Measurements from ENCODE around the gene ZNF425.
A peak's percentile ranks its signal among the peaks of the same experiment; 100 is the strongest.
"Not testable (repeated sequence)": the region's sequence is repeated elsewhere in the genome, so short reads cannot be mapped to it uniquely, and the experiment has no call there.

Gene ZNF425

GRCh38 chr7:149093228-149093627 is 32.9 kb downstream of the ZNF425 start:
- H2AFZ ChIP-seq (ENCODE audit: low read depth, low read length, severe bottlenecking) = no peak overlapping the region
- peaks cover 22% of the 10 kb centered on the region for H3K79me2 ChIP-seq (ENCODE audit: insufficient read depth, low read length)
- no peaks in the 10 kb centered on the region for H3K36me3 ChIP-seq (ENCODE audit: low read length)
- TF ChIP-seq EZH2phosphoT487 (conservative IDR thresholded peaks at IDR 0.05; ENCODE audit: low read length) (no peak), CTCF (IDR thresholded peaks at IDR 0.05; ENCODE audit: insufficient read depth, low read length, poor library complexity, severe bottlenecking) (no peak)
- no peaks in the 10 kb centered on the region for H3K9me2 ChIP-seq (replicated peaks; ENCODE audit: insufficient read depth, low read length)
- H3K9me3 ChIP-seq (ENCODE audit: insufficient read depth, low read length) = no peaks in the 10 kb centered on the region
- no peaks in the 10 kb centered on the region for H4K20me1 ChIP-seq (ENCODE audit: low read depth, low read length)
- H3K27ac ChIP-seq (ENCODE audit: low read depth, low read length) = no peak overlapping the region
- H3K27me3 ChIP-seq (ENCODE audit: low read length) = no peaks in the 10 kb centered on the region
- H3F3A ChIP-seq (ENCODE audit: insufficient read depth) = no peaks in the 10 kb centered on the region
- no peak overlapping the region for H3K4me3 ChIP-seq (ENCODE audit: insufficient read depth, low read length, poor library complexity, severe bottlenecking)
- H3K9ac ChIP-seq (ENCODE audit: low read length) = no peak overlapping the region
- H3K4me2 ChIP-seq (ENCODE audit: low read depth, low read length, poor library complexity, severe bottlenecking) = no peak overlapping the region

DNA sequence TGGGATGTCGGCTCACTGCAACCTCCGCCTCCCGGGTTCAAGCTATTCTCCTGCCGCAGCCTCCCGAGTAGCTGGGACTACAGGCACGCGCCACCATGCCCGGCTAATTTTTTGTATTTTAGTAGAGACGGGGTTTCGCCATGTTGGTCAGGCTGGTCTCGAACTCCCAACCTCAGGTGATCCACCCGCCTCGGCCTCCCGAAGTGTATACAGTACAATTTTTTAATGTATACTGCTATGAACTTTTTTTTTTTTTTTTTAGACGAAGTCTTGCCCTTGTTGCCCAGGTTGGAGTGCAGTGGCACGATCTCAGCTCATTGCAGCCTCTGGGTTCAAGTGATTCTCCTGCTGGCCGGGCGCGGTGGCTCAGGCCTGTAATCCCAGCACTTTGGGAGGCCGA is 33.9 kb downstream of the ZNF425 start:
- not testable (repeated sequence) for H3K27me3 ChIP-seq (ENCODE audit: low read length); H3K4me2 ChIP-seq (ENCODE audit: low read depth, low read length, poor library complexity, severe bottlenecking); H3K4me3 ChIP-seq (ENCODE audit: insufficient read depth, low read length, poor library complexity, severe bottlenecking); H3K9me3 ChIP-seq (ENCODE audit: insufficient read depth, low read length); H3K9ac ChIP-seq (ENCODE audit: low read length); H2AFZ ChIP-seq (ENCODE audit: low read depth, low read length, severe bottlenecking); H3K36me3 ChIP-seq (ENCODE audit: low read length); H3K27ac ChIP-seq (ENCODE audit: low read depth, low read length); H4K20me1 ChIP-seq (ENCODE audit: low read depth, low read length); H3K9me2 ChIP-seq (replicated peaks; ENCODE audit: insufficient read depth, low read length); H3F3A ChIP-seq (ENCODE audit: insufficient read depth)
- H3K79me2 ChIP-seq (ENCODE audit: insufficient read depth, low read length) = peaks cover 30% of the 10 kb centered on the region

DNA sequence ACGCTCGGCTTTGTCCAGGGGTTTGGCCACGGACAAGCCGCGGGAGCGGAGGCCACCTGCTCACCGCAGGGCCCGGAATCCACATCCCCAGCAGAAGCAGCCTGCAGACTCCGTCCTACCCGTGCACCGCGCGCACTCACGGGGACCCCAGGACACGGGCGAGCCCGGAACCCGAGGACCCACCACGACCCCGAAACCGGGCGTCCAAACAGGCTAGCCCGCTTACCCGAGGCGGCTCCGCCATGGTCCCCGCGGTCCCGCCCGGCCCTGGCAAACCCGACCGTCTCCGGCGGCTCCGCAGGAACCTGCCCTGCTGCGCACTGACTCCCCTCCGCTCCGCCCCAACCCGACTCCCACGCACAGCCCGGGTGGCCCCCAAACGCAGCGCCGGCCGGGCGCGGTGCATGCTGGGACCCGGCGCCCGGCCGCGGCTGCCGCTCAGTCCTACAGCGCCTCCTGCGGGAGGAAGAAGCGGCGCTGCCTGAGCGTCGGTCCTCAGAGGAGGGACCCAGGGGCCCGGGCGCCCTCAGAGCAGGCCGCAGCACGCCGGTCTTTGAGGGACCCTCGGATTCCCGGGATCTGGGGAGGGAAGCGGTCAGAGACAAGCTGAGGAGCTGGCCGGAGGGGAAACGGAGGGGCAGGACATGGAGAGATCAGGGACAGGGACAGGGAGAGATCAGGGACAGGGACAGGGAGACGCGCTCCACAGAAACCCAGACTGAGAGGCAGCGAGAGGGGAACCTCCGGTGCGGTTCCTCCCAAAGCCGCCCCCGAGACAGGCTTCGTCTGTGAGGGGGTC is 35.5 kb downstream of the ZNF425 start, which contains the start of gene ZNF786:
TSS of gene ZNF786 (minus strand) at position 322 of the 799 bp plus-strand sequence. CDS start at position 244, 78 bp downstream.
- no peak for TF ChIP-seq EZH2phosphoT487 (conservative IDR thresholded peaks at IDR 0.05; ENCODE audit: low read length)
- TF ChIP-seq CTCF (IDR thresholded peaks at IDR 0.05; ENCODE audit: insufficient read depth, low read length, poor library complexity, severe bottlenecking) = peak; percentile 92
- Histone ChIP-seq H2AFZ (ENCODE audit: low read depth, low read length, severe bottlenecking) (peak within 1 kb of the TSS; percentile 98), H3K36me3 (ENCODE audit: low read length) (no peaks in the 10 kb centered on the region), H3K9me2 (replicated peaks; ENCODE audit: insufficient read depth, low read length) (no peaks in the 10 kb centered on the region), H3K9ac (ENCODE audit: low read length) (peak within 1 kb of the TSS; percentile 98), H3K4me3 (ENCODE audit: insufficient read depth, low read length, poor library complexity, severe bottlenecking) (peak within 1 kb of the TSS; percentile 94), H3K4me2 (ENCODE audit: low read depth, low read length, poor library complexity, severe bottlenecking) (peak within 1 kb of the TSS; percentile 89), H3K27me3 (ENCODE audit: low read length) (no peaks in the 10 kb centered on the region), H3K27ac (ENCODE audit: low read depth, low read length) (peak within 1 kb of the TSS; percentile 77), H4K20me1 (ENCODE audit: low read depth, low read length) (no peaks in the 10 kb centered on the region), H3K9me3 (ENCODE audit: insufficient read depth, low read length) (no peaks in the 10 kb centered on the region), H3F3A (ENCODE audit: insufficient read depth) (0 out of 2 replicates have a peak, but pooled peaks cover 3% of the 10 kb centered on the region), H3K79me2 (ENCODE audit: insufficient read depth, low read length) (peaks cover 39% of the 10 kb centered on the region)

DNA sequence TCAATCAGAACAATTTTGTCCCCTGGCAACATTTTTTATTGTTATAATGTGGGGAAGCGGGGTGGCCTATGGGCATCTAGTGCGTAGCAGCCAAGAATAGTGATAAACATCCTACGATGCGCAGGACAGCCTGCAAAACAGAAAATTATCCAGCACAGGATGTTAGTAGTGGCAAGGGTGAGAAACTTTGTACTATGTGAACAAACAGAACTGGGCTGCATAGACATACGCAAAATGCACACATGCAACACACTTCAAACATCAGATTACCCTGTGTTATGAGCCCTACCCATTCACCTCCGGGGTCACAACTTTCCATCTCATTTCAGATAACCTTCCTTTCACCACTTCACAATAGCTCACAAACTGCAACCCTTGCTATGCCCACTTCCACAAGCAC is 38.7 kb downstream of the ZNF425 start:
- no peaks in the 10 kb centered on the region for H3K27me3 ChIP-seq (ENCODE audit: low read length)
- no peak overlapping the region for H2AFZ ChIP-seq (ENCODE audit: low read depth, low read length, severe bottlenecking)
- TF ChIP-seq EZH2phosphoT487 (conservative IDR thresholded peaks at IDR 0.05; ENCODE audit: low read length) (no peak), CTCF (IDR thresholded peaks at IDR 0.05; ENCODE audit: insufficient read depth, low read length, poor library complexity, severe bottlenecking) (no peak)
- no peaks in the 10 kb centered on the region for H3K9me3 ChIP-seq (ENCODE audit: insufficient read depth, low read length)
- H3K79me2 ChIP-seq (ENCODE audit: insufficient read depth, low read length) = peaks cover 39% of the 10 kb centered on the region
- H3K9me2 ChIP-seq (replicated peaks; ENCODE audit: insufficient read depth, low read length) = no peaks in the 10 kb centered on the region
- no peak overlapping the region for H3K4me2 ChIP-seq (ENCODE audit: low read depth, low read length, poor library complexity, severe bottlenecking)
- H3K27ac ChIP-seq (ENCODE audit: low read depth, low read length) = no peak overlapping the region
- H3F3A ChIP-seq (ENCODE audit: insufficient read depth) = 0 out of 2 replicates have a peak, but pooled peaks cover 3% of the 10 kb centered on the region
- no peaks in the 10 kb centered on the region for H3K36me3 ChIP-seq (ENCODE audit: low read length)
- no peak overlapping the region for H3K9ac ChIP-seq (ENCODE audit: low read length)
- no peak overlapping the region for H3K4me3 ChIP-seq (ENCODE audit: insufficient read depth, low read length, poor library complexity, severe bottlenecking)
- H4K20me1 ChIP-seq (ENCODE audit: low read depth, low read length) = no peaks in the 10 kb centered on the region

All from SU-DHL-6 (cell line).